Uterus (tissue), 4 donors: ENCODE measurements around the gene TFCP2L1. TPM values are rescaled to one million over a fixed set of nuclear protein-coding genes. Genes with fewer than 3 reads are reported as not detected.

Source experiments
- DNase-seq, 2 donors: peaks; one replicate each; pipeline ENCODE4 v3.0.0-alpha.2; 2019 to 2020
- H3K27ac ChIP-seq, 2 donors: fragments of 200-600 bp; sonication (generic); 1 replicate in 1 of 2; 2 replicates in 1 of 2; pipeline ENCODE4 v1.5.1; 2016 to 2018
- H3K27me3 ChIP-seq, 2 donors: fragments of 200-600 bp; sonication (generic); one replicate each; pipeline ENCODE4 v1.5.1; 2018 to 2019; ENCODE audit warnings: control low read depth in 1 of 2
- H3K36me3 ChIP-seq, 2 donors: fragments of 200-600 bp; sonication (generic); one replicate each; pipeline ENCODE4 v1.5.1; 2019; ENCODE audit warnings: control low read depth in 1 of 2
- H3K4me1 ChIP-seq, 2 donors: fragments of 200-600 bp; sonication (generic); one replicate each; pipeline ENCODE4 v1.5.1; 2018 to 2019; ENCODE audit warnings: control low read depth in 1 of 2
- H3K4me3 ChIP-seq, 2 donors: fragments of 200-600 bp; sonication (generic); 1 replicate in 1 of 2; 2 replicates in 1 of 2; pipeline ENCODE4 v1.5.1; 2018 to 2019; ENCODE audit warnings: mild to moderate bottlenecking in 1 of 2
- H3K9me3 ChIP-seq, 2 donors: fragments of 200-600 bp; sonication (generic); one replicate each; pipeline ENCODE4 v1.5.1; 2019; ENCODE audit warnings: control low read depth in 1 of 2
- POLR2A ChIP-seq, 2 donors: fragments of 450-650 bp; IDR thresholded peaks; one replicate each; pipeline ENCODE4 v1.6.1; 2016; ENCODE audit warnings: antibody characterized with exemption in 2 of 2, mild to moderate bottlenecking in 1 of 2, moderate library complexity in 1 of 2
- intact Hi-C: fragments of 100-400 bp; cut with DNase I; formaldehyde crosslinking; loops from one replicate; pipeline ENCODE4 v1.15.1; 2023; ENCODE audit warnings: low total_unique reads
- total RNA-seq, 4 donors: library from RNA; depleted of rRNA in 3 of 4; stranded (reverse); fragments of >200 nt in 3 of 4; gene quantifications; one replicate each; pipeline versions ENCODE4 v1.1.0 to v1.2.4, GENCODE V29; 2014 to 2023
- TF ChIP-seq, protein P1 (sequence below), 4 experiments: fragments of 200-600 bp in 2 of 4; fragments of 450-650 bp in 2 of 4; sonication (generic) in 2 of 4; IDR thresholded peaks; one replicate each; pipeline ENCODE4 v1.5.1; 2016 to 2019; ENCODE audit warnings: antibody characterized with exemption in 4 of 4, mild to moderate bottlenecking in 2 of 4, moderate library complexity in 1 of 4
- donor health status: DM: yes; HTN: yes; CAD: no.

The TFCP2L1 gene
- total RNA-seq, 4 donors from 2014 or later, result under 0.01 to 6.2 (median 2.1) TPM

DNA sequence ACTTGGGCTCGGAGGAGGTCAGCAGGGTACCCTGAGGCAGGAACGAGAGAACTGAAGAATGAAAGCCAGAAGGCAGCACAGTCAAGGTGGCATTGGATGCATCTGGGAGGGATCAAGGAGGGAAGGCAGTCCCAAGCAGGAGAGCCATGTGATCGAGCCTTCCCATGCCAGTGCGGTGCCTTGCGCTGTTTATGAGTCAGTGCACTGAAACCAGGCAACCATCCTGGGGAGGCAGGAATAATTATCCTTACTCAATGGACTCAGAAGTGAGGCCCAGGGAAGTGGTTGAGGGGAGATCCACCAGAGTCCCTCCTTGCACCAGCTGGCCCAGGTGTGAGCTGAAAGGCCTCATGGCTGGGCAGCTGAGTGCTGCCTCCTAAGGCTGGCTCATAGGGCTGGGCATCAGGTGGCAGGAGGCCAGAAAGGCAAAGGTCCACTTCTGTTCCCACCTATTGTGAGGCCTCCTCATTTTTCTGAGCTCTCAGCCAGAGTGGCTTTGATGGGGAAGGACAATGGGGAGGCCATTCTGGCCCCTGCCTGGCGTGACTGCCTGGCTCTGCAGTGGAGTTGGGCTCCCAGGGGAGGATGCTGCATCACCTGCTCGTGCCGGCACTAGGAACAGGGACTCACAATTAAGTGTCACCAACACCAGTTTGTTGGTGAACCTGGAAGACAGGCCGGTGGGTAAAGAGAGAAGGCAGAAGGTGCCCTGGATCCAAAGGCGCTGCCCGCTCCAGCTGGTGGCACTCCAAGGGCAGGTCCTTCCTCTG lies 82.3 kb downstream of the TFCP2L1 start:
- no peaks in the 10 kb centered on the region for H3K9me3 ChIP-seq
- intact Hi-C loops, result no loop called here
- DNase-seq, result no peak
- no peaks in the 10 kb centered on the region for H3K4me1 ChIP-seq
- no peak for TF ChIP-seq POLR2A (IDR thresholded peaks at IDR 0.05)
- TF ChIP-seq, protein P1, sequence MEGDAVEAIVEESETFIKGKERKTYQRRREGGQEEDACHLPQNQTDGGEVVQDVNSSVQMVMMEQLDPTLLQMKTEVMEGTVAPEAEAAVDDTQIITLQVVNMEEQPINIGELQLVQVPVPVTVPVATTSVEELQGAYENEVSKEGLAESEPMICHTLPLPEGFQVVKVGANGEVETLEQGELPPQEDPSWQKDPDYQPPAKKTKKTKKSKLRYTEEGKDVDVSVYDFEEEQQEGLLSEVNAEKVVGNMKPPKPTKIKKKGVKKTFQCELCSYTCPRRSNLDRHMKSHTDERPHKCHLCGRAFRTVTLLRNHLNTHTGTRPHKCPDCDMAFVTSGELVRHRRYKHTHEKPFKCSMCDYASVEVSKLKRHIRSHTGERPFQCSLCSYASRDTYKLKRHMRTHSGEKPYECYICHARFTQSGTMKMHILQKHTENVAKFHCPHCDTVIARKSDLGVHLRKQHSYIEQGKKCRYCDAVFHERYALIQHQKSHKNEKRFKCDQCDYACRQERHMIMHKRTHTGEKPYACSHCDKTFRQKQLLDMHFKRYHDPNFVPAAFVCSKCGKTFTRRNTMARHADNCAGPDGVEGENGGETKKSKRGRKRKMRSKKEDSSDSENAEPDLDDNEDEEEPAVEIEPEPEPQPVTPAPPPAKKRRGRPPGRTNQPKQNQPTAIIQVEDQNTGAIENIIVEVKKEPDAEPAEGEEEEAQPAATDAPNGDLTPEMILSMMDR (IDR thresholded peaks at IDR 0.05), result no peak
- H3K27ac ChIP-seq, result no peak overlapping the region
- no peak overlapping the region for H3K4me3 ChIP-seq
- no peaks in the 10 kb centered on the region for H3K36me3 ChIP-seq
- H3K27me3 ChIP-seq, result no peaks in the 10 kb centered on the region

DNA sequence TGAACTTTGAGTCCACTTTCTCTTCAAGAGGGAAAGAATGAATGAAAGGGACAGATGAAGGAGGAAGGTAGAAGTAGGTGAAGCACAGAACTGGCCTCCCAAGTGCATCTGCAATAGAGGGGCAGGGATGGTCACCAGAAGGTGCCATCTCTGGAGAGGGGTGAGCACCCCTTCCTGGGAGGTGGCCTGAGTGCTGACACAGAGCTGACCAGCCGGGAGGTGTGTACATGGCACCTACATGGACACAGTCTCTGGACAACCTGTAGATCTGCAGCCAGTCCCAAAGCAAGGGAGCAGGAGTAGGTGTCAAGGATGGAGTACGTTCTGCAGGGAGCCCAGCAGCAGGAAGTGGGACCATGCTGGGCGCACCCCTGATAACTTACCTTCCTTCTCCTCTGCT lies 83.2 kb downstream of the TFCP2L1 start:
- Histone ChIP-seq H3K4me3 (no peak overlapping the region), H3K9me3 (no peaks in the 10 kb centered on the region), H3K4me1 (no peaks in the 10 kb centered on the region), H3K27me3 (no peaks in the 10 kb centered on the region), H3K27ac (no peak overlapping the region), H3K36me3 (no peaks in the 10 kb centered on the region)
- TF ChIP-seq, protein P1 (IDR thresholded peaks at IDR 0.05), result no peak
- no peak for TF ChIP-seq POLR2A (IDR thresholded peaks at IDR 0.05)
- intact Hi-C loops, result no loop called here
- no peak for DNase-seq

DNA sequence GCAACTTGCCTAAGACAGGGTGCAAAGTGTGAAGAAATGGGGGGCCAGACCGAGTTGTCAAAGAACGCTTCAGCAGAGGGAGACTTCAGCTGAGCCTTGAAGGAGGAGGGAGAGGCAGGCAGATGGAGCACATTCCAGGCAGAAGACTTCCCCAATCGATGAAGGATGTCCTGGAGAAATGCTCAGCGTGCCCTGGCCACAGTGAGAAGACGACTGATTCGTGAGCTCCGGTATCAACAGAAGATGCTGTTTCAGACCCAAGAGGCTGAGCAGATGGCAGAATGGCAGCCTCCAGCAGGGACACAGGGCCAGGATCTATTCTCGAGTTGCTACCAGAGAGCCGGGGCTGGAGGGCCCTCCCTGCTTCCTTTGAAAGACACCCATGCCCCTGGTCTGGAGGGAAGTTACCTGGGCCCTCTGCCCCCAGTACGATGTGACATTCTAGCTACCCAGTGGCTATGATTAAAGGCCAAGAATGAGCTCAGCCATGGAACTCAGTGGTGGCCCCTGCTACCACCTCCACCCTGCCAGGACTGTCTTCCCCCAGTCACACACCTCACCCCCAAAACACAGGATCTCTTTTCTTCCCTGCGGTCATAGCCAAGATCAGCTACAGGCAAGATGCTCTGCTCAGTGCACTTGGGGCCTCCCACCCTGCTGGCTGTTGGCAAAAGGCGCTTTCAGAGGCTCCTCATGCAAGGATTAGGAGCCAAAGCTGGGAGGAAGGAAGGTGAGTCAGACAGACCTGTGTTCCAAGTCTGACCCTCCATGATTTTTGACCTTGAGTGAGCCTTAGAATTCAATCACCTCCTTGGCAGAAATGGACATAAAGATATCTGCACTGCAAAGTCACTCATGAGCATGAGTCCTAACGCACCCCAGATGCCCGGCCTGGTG lies 84.3 kb downstream of the TFCP2L1 start:
- Histone ChIP-seq H3K27ac (no peak overlapping the region), H3K27me3 (no peaks in the 10 kb centered on the region), H3K4me3 (no peak overlapping the region), H3K36me3 (no peaks in the 10 kb centered on the region), H3K9me3 (no peaks in the 10 kb centered on the region), H3K4me1 (no peaks in the 10 kb centered on the region)
- intact Hi-C loops, result no loop called here
- no peak for DNase-seq
- TF ChIP-seq, protein P1 (IDR thresholded peaks at IDR 0.05), result no peak
- no peak for TF ChIP-seq POLR2A (IDR thresholded peaks at IDR 0.05)

DNA sequence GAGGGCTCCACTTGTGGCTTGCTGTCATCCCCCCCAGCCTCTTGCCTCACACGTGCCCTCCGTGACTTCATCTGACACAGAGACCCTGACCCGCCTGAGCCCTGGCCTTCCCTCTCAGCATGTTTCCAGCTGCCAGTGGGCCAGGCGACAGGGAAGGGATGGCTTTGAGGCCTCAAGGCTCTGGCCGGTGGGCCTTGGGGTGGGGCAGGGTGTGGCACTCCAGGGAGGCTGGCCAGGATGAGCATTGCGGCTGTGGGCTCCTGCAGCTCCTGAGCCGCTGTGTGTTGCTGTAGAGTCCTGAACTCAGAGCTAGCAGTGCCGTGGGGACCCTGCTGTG lies 85.0 kb downstream of the TFCP2L1 start:
- H3K27me3 ChIP-seq, result no peaks in the 10 kb centered on the region
- intact Hi-C loops, result no loop called here
- no peak overlapping the region for H3K27ac ChIP-seq
- no peaks in the 10 kb centered on the region for H3K4me1 ChIP-seq
- no peaks in the 10 kb centered on the region for H3K36me3 ChIP-seq
- no peak for DNase-seq
- H3K4me3 ChIP-seq, result no peak overlapping the region
- no peaks in the 10 kb centered on the region for H3K9me3 ChIP-seq
- no peak for TF ChIP-seq POLR2A (IDR thresholded peaks at IDR 0.05)
- TF ChIP-seq, protein P1 (IDR thresholded peaks at IDR 0.05), result no peak
